KOPT-K1 (cell line): Measurements from ENCODE around the gene CHL1.

Source experiments
- H3K27ac ChIP-seq: fragments of 200-600 bp; sonication (generic); 2 replicates; pipeline ENCODE4 v1.5.1; 2016; ENCODE audit warnings: antibody characterized with exemption, mild to moderate bottlenecking, low read depth, low read length; ENCODE audit not compliant: poor library complexity, severe bottlenecking
- H3K36me3 ChIP-seq: fragments of 200-600 bp; sonication (generic); 2 replicates; pipeline ENCODE4 v1.5.1; 2017; ENCODE audit warnings: antibody characterized with exemption, mild to moderate bottlenecking, low read length, moderate library complexity; ENCODE audit not compliant: insufficient read depth
- H3K9me3 ChIP-seq: fragments of 200-600 bp; sonication (generic); 2 replicates; pipeline ENCODE4 v1.5.1; 2017; ENCODE audit warnings: antibody characterized with exemption, low read length, mild to moderate bottlenecking; ENCODE audit not compliant: insufficient read depth, poor library complexity, severe bottlenecking

Gene CHL1

DNA sequence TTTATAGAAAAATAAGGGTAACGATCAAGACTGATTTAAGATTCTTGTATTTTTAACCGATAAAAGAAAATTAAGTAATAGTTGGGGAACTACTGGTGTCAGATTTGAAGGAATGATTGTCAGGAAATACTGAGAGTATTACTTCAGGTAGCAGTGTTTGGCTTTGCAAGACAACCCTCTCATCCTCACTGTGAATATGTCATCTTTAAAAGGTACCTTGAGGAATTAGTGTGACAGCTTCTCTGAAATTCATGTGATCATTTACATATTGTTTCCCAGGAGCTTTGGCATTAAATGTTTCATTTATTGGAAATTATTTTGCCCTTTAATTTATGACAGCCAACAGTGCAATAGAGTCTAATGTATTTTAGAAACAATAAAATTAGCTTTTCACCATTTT, 3.3 kb downstream of the CHL1 start:
- Histone ChIP-seq H3K36me3 (no peaks in the 10 kb centered on the region), H3K27ac (no peak overlapping the region), H3K9me3 (no peaks in the 10 kb centered on the region)

DNA sequence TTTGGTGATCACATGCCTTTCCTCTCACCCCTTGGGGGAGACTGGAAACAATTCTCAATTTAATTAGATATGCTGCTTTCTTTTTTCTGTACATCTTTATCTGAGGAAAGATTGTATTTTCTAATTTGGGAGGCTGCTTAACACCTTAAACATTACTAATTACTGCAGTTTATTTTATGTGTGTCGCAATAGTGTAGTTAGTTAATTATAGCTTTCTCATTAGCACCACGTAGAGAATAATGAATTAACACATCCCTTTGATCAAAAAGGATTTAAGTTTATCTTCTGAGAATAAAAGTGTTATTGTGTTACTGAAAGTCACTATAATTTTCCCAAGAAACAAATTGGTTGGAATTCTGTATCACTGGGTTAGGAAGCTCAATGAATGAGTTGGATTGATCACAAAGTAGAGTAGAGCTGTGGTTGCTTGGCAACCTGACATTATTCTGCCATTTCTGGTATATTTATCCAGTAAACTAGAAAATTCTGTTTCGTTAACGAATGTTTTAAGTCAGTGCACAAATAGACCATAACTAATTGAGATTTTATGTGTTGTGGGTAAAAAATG, 4.3 kb downstream of the CHL1 start:
- Histone ChIP-seq H3K27ac (no peak overlapping the region), H3K36me3 (no peaks in the 10 kb centered on the region), H3K9me3 (no peaks in the 10 kb centered on the region)

DNA sequence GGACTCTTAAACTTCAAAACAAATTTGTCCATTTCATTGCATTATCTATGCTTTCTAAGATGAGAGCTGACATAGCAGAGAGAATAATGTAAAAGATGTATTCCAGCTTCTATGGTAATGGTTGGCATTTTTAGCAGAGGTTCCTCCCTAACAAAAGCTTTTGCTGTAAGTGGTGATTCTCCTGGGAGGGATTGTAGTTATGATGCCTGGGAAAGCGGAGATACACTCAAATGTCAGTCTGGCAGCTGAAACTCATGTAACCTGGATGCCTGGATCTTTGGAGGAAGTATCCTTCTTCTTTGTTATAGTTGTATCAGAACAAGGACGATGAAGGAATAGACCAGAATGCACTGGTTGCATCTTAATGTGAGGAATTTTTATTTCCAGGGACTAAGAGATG, 7.5 kb downstream of the CHL1 start:
- Histone ChIP-seq H3K36me3 (no peaks in the 10 kb centered on the region), H3K27ac (no peak overlapping the region), H3K9me3 (no peaks in the 10 kb centered on the region)

DNA sequence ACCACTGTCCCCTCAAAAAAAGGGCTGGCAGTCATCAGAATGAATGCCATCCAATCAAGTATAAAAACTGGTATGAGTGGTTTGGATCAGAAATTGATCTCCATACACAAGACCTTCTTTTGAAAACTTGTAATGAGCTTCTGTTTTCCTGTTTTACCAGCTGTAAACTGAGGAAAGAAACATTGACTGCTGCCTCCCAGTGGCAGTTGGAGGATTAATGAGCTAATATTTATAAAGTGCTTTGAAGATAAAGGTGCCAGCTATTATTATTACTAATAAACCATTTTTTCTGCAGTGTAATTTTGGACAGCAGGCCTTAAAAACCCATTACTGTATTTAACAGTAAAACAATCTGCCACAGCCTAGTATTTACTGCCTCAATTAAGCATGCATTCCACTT, 11.4 kb downstream of the CHL1 start:
- no peak overlapping the region for H3K27ac ChIP-seq
- H3K36me3 ChIP-seq, result no peaks in the 10 kb centered on the region
- H3K9me3 ChIP-seq, result no peaks in the 10 kb centered on the region

DNA sequence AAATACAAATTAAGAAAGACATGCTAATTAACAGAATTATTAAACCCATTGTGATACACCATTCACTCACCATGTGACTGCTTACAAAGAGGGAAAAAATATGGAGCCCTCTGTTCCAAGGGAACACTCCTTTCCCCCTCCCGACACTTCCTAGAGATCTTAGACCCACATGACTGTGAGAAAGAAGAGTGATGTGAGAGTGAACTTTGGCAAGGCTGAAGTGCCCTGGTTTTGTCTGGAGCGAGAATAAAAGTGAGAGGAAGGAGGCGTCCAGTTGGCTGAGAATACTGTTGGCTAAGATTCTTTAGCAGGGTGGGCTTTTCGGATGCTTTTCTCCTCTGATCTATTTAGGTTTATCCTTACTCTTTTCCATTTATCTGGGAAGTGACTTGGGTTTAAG, 14.1 kb downstream of the CHL1 start:
- Histone ChIP-seq H3K36me3 (no peaks in the 10 kb centered on the region), H3K9me3 (no peaks in the 10 kb centered on the region), H3K27ac (no peak overlapping the region)

DNA sequence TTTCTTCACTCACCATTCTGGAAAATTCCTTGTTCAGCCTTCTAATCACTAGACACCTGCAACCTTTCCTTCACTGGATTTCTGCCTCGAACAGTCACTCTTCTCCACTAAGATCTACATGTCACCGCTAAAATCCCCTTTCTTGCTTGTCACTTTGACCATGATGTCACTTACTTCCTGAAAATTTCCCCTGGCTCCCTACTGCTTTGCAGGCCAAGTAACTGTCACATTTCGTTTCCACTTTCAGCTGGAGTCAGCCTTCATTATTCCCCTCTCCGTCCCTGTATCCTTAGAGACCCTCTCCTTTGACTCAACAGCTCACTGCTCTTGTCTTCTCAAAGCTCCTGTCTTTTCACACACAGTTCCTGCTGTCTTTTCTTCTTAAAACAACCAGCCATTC, 15.9 kb downstream of the CHL1 start:
- no peaks in the 10 kb centered on the region for H3K36me3 ChIP-seq
- H3K27ac ChIP-seq, result no peak overlapping the region
- H3K9me3 ChIP-seq, result no peaks in the 10 kb centered on the region

DNA sequence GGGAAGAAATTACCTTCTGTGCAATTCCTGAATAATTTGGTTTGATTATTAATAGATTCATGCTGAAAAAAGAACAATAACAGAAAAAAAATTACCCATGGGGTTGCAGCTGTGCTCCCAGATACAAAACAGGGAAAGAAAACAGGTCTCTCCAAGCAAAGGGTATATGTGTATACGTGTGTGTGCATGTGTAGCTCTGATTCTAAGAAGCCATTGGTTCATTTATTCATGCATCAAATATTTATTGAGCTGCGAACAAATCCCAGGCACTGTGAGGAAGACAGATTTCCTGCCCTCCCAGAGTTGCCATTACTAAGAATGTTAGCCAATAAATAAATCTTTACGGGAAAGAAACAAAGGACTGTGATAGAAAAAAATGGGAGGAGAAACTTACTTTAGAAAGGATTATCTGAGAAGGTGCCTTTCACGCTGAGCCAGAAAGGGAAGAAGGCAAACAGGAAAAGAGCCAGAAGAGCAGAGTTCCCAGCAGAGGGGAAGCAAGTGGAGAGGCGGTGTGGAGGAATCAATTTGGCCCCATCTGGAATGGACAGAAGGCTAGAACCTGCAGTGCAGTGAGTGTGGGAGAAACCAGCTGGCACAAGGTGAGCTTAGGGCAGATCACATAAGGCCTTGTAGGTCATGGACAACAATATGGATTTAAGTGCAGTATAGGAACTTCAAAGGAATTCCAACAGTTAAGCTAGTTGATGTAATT, 20.7 kb downstream of the CHL1 start:
- no peak overlapping the region for H3K27ac ChIP-seq
- H3K36me3 ChIP-seq, result no peaks in the 10 kb centered on the region
- no peaks in the 10 kb centered on the region for H3K9me3 ChIP-seq

DNA sequence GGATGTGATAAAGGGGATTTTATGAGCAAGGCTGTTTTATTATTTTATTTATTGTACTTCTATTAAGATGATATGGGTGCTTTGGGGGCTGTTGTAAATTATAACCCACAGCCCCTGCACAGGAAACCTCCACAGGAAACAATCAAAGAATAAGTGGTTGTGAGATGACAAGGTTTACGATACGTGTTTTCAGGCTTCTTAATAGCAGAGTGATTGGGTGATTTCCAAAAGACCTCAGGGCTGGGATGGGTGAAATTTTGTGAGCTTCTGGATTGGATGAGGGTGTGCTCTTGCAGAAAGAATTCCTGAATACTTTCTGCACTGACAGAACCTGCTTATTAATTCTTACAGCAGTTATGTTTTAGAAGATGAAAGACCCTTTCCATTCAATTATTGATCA, 21.4 kb downstream of the CHL1 start:
- Histone ChIP-seq H3K36me3 (no peaks in the 10 kb centered on the region), H3K9me3 (no peaks in the 10 kb centered on the region), H3K27ac (no peak overlapping the region)

DNA sequence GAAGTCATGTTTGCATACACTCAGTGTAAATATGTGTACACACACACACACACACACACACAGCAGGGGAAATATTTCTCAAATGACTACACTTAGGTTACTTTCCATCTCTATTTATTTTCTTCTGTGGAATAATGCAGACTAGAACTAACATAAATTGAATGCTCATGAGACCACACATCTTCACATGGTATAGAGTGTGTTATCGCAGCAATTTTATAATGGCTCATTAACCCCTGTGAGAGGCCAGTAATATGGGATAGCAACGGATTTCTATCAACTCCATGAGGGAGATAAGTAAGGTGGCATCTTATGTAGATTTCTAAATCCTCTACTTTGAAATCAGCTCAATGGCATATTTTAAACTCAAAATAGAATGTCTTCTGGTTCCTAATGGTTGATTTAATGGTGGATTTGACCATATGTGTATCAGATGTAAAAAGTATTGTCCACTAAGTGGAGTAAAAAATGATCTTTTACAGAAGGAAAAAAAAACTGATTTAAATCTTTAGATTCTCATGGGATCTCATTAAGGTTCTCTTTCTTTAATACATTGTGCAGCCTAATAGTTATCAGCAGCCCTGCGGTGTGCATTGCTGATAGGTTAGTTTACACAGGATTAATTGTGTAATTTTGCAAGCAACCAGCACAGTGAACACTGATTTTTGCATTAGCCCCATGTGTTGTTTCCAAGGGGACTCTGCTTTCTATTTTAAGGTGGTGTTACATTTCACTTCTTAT, 32.0 kb downstream of the CHL1 start:
- H3K36me3 ChIP-seq, result no peaks in the 10 kb centered on the region

DNA sequence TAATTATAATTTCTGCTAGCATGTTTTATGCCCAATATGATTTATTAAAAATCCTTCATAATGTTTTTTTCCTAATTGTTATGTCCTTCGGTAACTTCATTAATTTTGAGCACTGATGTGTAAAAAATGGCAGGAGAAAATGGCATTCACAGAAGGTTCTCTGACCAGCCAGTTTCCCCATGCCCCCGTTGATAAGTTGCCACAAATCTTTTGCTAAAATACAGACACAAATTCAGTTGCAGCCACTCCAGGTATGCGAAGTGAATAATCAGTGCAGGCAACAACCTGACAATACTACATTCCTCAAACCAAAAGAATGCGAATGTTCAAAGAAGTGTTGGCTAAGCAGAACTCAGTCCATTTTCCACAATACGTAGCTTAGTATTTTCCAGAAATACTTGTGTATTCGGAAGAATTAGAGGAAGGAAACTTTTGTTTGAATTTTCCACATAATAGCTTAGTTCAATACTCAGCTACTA, 32.7 kb downstream of the CHL1 start:
- no peaks in the 10 kb centered on the region for H3K36me3 ChIP-seq
- H3K9me3 ChIP-seq, result no peaks in the 10 kb centered on the region

More for the DNA sequence above, 32.0 kb downstream of the CHL1 start:
- Histone ChIP-seq H3K27ac (no peak overlapping the region), H3K9me3 (peaks cover 3% of the 10 kb centered on the region)

DNA sequence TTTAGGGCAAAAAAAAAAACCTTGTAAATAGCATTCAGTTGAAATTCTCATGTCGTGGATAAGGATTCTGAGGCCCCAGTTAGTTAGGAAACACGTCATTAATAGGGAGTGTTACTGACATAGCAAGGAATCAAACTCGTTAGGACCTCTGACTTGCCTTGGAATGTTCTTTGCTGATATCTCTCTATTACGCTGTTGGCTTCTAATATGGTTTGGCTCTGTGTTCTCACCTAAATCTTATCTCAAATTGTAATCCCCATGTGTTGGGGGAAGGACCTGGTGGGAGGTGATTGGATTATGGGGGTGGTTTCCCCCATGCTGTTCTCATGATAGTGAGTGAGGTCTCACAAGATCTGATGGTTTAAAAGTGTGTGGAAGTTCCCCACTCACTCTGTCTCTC, 40.3 kb downstream of the CHL1 start:
- Histone ChIP-seq H3K27ac (no peak overlapping the region), H3K9me3 (no peaks in the 10 kb centered on the region), H3K36me3 (no peaks in the 10 kb centered on the region)

More for the DNA sequence above, 32.7 kb downstream of the CHL1 start:
- no peak overlapping the region for H3K27ac ChIP-seq

DNA sequence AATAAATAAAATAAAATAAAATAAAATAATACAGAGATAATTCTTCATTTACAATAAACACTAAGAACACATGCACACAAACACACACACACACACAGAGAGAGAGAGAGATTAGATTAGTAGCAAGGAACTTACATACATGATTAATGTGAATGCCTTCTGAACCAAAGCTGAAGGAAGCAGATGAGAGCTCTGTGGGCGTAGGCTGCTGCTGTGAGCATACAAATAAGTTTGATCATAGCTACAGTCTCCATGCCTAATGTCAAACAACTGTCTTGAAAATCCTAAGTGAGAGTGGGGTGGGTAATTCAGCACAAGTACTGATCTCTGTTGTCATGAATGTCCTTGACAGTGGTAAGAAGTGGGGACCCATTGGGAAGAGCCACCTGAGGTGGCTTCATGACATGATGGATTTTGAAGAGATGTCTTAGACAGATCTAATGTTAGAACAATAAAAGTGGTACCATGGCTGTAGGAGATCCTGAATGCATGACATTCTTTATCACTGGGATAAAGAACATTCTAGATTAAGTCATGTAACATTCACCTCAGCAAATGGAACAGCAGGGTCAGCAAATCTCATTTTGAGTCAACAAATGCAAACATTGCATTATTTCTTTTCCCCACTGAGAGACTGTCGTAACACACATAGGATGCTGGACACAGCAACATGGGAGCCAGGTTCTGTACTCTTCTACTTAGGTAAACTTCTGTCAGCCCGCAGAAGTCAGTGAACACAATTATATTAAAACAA, 46.2 kb downstream of the CHL1 start:
- H3K36me3 ChIP-seq, result no peaks in the 10 kb centered on the region
- H3K9me3 ChIP-seq, result no peaks in the 10 kb centered on the region
- H3K27ac ChIP-seq, result no peak overlapping the region

DNA sequence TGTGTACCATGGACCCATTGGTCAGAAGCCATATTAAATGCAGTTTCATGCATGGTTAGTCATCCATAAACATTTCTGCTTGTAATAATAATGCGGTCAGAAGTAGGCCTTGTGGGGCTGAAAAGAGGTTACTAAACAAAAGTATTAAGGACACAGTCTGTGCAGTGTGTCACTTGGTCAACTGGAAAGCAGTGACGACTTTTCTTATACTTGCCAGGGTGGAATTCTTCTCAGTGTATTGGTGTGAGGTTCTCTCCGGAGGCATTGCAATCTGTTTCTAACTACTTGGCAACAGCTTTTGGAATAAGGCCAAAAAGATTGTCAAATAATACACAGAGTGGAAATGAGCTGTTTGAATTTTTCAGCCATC, 46.8 kb downstream of the CHL1 start:
- Histone ChIP-seq H3K36me3 (no peaks in the 10 kb centered on the region), H3K27ac (no peak overlapping the region), H3K9me3 (no peaks in the 10 kb centered on the region)

DNA sequence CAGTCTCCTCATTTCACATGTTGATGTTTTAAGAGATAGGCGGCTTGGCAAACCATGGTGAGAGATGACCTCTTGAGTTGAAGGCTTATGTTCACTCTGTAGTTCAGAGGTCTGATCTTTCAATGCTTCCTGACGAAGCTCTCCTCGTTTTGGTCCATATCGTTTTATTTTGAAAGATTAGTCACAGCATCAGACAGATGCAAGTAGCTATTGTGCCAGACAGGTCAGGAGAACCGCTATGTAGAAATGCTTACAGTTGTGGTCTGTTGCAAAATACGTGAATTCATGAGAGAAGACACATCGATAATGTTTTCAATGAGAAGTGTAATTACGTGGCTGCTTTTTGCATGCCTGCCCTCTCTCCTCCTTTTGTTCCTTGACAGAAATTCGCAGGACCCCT, 47.5 kb downstream of the CHL1 start:
- Histone ChIP-seq H3K27ac (no peak overlapping the region), H3K36me3 (no peaks in the 10 kb centered on the region), H3K9me3 (no peaks in the 10 kb centered on the region)

DNA sequence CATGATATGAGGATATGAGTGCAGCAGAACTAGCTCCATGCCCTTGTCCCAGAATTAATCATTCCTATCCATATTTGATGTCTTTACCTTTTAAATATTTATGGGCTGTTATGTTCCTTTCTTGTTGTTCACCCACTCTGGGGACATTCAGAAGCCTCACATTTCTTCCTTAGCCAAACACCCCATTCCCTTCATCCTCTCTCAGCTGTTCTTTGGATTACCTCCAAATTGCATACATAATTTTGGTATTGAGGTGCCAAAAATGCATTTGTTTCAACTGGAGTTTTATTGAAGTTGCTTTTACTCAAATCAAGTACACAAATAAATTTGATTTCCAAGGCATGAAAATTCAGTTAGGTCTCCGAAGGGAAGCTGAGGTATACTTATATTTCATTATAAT, 51.4 kb downstream of the CHL1 start:
- Histone ChIP-seq H3K9me3 (no peaks in the 10 kb centered on the region), H3K27ac (no peak overlapping the region), H3K36me3 (no peaks in the 10 kb centered on the region)
